ENCODE results near the gene TUBGCP3. TPM values are rescaled to one million over a fixed set of nuclear protein-coding genes. Genes with fewer than 3 reads are reported as not detected.

TUBGCP3 gene
- total RNA-seq, 1 experiment from 2014 or later: 8.2 TPM

DNA sequence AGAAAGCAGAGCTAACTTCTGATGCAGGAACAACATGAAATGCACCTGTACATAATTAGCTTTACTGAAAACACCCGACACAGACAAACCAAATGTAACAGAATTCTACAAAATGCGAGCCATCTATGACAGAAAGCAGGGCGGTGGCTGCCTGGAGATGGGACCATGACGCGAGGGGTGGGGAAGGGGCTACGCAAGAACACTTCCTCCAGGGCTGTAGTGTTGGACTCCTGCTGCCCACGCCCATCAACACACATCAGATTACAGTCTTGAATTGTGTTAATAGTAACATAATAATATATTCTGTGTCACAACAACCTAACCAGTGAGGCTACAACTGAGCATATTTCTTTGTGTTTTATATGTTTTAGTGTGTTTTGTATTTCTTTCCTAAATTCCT is 108.6 kb downstream of the TUBGCP3 start:
- DNase-seq (ENCODE audit: low spot score): no peak

DNA sequence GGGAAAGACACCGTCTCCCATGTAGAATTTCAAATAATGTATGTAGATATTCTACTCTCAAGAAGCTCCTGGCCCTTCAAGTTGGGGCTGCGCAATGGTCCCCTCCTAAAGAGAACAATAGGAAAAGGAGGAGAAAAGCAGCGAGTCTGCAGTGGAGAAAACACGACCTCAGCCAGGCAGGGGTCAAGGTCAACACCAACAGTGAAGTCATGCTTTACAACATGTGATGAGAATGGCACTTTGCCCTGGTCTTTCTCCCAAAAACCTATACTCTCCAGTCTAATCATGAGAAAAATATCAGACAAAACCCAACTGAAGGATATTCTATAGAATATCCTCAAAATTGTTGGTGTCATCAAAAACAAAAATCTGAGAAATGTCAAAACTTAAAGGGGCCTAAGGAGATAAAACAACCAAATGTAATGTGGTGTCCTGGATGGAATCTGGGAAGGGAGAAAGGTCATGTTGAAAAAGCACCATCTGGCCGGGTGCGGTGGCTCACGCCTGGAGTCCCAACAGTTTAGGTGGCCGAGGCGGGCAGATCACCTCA is 110.8 kb downstream of the TUBGCP3 start:
- DNase-seq (ENCODE audit: low spot score): no peak

GRCh38 chr13:112475889-112476288 is 112.1 kb downstream of the TUBGCP3 start:
- DNase-seq (ENCODE audit: low spot score): no peak

- DNase-seq (ENCODE audit: low spot score): no peak
Measured at GRCh38 chr13:112474869-112475268, 113.1 kb downstream of the TUBGCP3 start.

DNA sequence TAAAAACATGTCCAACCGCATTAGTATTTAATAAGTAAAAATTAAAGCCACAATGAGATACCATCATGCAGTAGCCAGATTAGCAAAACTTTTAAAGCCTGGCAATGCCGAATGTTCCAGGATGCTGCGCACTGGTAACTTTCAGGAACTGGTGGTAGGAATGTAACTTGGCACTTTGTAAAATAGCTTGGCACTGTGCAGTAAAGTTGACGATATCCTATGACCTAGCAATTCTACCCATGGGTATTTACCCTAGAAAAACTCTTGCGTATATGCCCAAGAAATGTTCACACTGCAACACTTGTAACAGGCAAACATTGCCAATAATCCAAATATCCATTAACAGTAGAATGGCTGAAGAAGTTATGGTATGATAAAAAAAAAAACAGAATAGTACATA is 114.1 kb downstream of the TUBGCP3 start:
- DNase-seq (ENCODE audit: low spot score): no peak

GRCh38 chr13:112469071-112469745 is 118.7 kb downstream of the TUBGCP3 start:
- DNase-seq (ENCODE audit: low spot score): no peak

DNA sequence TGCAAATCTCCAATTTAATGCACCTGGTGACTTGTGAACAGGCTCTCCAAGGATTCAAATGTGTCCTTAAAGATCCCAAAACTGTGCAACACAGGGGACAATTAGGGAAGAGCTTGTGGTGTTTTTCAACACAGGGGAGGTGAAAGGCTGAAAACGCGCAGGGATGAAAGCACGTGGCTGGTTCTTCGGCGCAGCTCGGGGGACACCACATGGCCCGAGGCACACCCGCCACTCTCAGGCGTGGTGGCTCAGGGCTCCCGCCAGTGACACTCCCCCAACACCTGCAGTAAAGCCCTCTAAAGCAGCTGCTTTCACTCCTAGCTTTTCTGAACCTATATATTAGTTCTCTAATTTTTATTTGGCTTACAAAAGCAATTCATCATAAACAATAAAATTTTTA is 119.9 kb downstream of the TUBGCP3 start:
- no peak for DNase-seq (ENCODE audit: low spot score)

DNA sequence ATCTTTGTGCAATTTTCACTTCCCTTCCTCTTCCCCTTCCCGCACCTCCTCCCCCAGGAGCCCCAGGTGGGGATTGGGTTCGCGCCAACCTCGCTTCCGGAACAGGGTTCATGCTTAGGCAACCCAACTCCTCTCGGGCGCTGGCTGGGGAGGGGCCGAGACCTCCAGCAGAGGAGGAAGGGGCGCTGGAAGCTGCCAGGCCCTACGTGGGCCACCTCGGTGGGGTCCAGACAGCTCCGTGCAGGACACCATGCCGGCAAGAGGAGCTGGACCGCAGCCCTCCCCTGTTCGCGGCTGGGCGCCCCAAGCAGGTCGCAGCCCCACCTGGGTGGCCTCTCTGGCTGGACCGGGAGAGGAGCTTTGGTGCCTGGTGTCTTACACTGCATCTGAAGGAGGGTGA is 120.7 kb downstream of the TUBGCP3 start:
- no peak for DNase-seq (ENCODE audit: low spot score)

- no peak for DNase-seq (ENCODE audit: low spot score)
Measured at GRCh38 chr13:112466132-112467058, 121.6 kb downstream of the TUBGCP3 start.

- DNase-seq (ENCODE audit: low spot score): no peak
Measured at GRCh38 chr13:112465251-112466131, 122.5 kb downstream of the TUBGCP3 start.

- no peak for DNase-seq (ENCODE audit: low spot score)
Measured at GRCh38 chr13:112464720-112465119, 123.2 kb downstream of the TUBGCP3 start.

DNA sequence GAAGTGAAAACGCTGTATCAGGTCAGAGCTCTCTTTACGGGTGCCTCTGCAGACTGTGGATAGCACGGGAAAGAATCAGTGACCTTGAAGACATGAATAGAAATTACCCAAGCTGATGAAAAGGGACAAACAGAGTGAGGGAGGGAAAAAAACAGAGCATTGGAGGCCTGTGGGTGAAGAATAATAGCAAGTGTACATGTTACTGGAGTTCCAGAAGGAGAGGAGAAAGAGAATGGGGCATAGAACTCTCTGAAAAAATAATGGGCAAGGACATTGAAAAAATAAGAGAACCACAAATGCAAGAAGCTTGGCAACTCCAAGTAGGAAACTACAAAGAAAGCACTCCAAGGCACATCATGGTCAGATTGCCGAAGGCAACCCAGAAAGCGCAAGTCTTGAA is 125.5 kb downstream of the TUBGCP3 start:
- DNase-seq (ENCODE audit: low spot score): no peak

DNA sequence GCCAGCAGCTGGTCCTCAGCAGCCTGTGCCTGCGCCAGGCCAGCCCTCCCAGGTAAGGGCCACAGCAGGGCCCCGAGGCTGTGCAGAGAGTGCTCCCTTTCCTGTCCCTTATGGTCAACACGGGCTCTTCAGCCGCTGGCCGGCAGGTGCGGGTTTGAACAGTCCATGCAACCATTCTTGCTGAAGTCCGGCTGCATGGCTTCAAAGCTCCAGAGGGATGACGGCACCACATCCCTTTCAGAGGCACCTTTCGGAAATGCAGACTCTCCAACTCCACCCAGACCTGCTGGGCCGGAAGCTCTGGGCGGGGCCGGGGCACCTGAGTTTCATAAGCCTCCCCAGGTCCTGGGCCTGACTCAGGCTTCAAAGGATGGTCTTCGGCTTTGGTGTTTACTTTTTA is 130.5 kb downstream of the TUBGCP3 start:
- no peak for DNase-seq (ENCODE audit: low spot score)

GRCh38 chr13:112457081-112457480 is 130.9 kb downstream of the TUBGCP3 start:
- DNase-seq (ENCODE audit: low spot score): no peak

GRCh38 chr13:112456138-112457056 is 131.6 kb downstream of the TUBGCP3 start:
- no peak for DNase-seq (ENCODE audit: low spot score)

GRCh38 chr13:112455476-112456059 is 132.4 kb downstream of the TUBGCP3 start:
- DNase-seq (ENCODE audit: low spot score): no peak

- no peak for DNase-seq (ENCODE audit: low spot score)
Measured at GRCh38 chr13:112454648-112455334, 133.2 kb downstream of the TUBGCP3 start.

- DNase-seq (ENCODE audit: low spot score): no peak
Measured at GRCh38 chr13:112453874-112454647, 133.9 kb downstream of the TUBGCP3 start.
